Fibroblast of lung (primary cell): Measurements from ENCODE around the gene PCDH9.

Experiments
- EZH2 ChIP-seq: IDR thresholded peaks from 2 replicates; pipeline ENCODE4 v1.5.1; 2012; ENCODE audit warnings: low read length, control low read depth, mild to moderate bottlenecking; ENCODE audit errors: missing control alignments
- TF ChIP-seq, protein P1 (sequence below), 2 donors: IDR thresholded peaks in 1 of 2; conservative IDR thresholded peaks in 1 of 2; 1 replicate in 1 of 2; 2 replicates in 1 of 2; pipeline ENCODE4 v1.5.1; 2011 to 2012; ENCODE audit warnings: low read length in 2 of 2, control low read depth in 1 of 2, inconsistent platforms in 1 of 2, low read depth in 1 of 2, mild to moderate bottlenecking in 1 of 2

DNA sequence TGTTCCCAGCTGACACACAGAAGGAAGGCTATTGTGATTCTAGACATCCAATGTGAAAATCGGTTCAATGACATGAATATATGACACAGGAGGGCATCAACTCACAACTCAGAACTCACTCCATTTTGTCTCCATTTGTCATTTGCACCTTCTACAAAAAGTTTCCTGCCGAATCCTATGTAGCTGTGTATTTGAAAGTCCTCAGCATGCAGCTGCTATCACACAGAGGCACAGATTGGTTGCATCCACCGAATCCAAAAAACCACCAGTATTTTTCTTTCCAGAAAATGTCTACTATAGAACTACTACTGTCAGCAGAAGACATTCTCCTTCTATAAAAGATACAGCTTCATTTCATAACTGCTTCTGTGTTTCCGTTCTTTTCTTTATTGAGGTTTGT, 13.3 kb downstream of the PCDH9 start:
- TF ChIP-seq, protein P1, sequence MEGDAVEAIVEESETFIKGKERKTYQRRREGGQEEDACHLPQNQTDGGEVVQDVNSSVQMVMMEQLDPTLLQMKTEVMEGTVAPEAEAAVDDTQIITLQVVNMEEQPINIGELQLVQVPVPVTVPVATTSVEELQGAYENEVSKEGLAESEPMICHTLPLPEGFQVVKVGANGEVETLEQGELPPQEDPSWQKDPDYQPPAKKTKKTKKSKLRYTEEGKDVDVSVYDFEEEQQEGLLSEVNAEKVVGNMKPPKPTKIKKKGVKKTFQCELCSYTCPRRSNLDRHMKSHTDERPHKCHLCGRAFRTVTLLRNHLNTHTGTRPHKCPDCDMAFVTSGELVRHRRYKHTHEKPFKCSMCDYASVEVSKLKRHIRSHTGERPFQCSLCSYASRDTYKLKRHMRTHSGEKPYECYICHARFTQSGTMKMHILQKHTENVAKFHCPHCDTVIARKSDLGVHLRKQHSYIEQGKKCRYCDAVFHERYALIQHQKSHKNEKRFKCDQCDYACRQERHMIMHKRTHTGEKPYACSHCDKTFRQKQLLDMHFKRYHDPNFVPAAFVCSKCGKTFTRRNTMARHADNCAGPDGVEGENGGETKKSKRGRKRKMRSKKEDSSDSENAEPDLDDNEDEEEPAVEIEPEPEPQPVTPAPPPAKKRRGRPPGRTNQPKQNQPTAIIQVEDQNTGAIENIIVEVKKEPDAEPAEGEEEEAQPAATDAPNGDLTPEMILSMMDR (conservative IDR thresholded peaks at IDR 0.05 in 1 of 2, IDR thresholded peaks at IDR 0.05 in 1 of 2; ENCODE audit: low read depth in 1 of 2, low read length in 2 of 2), result no peak
- TF ChIP-seq EZH2, result no peak
